Transverse colon (tissue), 4 donors: Measurements from ENCODE around the gene LCORL. TPM values are rescaled to one million over a fixed set of nuclear protein-coding genes. Genes with fewer than 3 reads are reported as not detected.

ENCODE experiments used
- DNase-seq: peaks from one replicate; pipeline ENCODE4 v3.0.0-alpha.2; 2019
- H3K27ac ChIP-seq, 4 donors: fragments of 200-600 bp; sonication (generic); 2 replicates each; pipeline ENCODE4 v1.5.1; 2016 to 2018; ENCODE audit warnings: inconsistent platforms in 4 of 4
- H3K27me3 ChIP-seq: fragments of 200-600 bp; sonication (generic); 2 replicates; pipeline ENCODE4 v1.5.1; 2017; ENCODE audit warnings: inconsistent platforms
- H3K36me3 ChIP-seq, 4 donors: fragments of 200-600 bp; sonication (generic); 2 replicates each; pipeline ENCODE4 v1.5.1; 2017 to 2019; ENCODE audit warnings: inconsistent platforms in 4 of 4
- H3K4me1 ChIP-seq, 4 donors: fragments of 200-600 bp; sonication (generic); 2 replicates each; pipeline ENCODE4 v1.5.1; 2017 to 2020; ENCODE audit warnings: inconsistent platforms in 4 of 4
- H3K4me3 ChIP-seq, 4 donors: fragments of 200-600 bp; sonication (generic); 1 replicate in 1 of 4; 2 replicates in 3 of 4; pipeline versions ENCODE4 v1.5.1 to v1.6.1; 2017 to 2019; ENCODE audit warnings: inconsistent platforms in 4 of 4
- H3K9me3 ChIP-seq, 2 donors: fragments of 200-600 bp; sonication (generic); 2 replicates each; pipeline ENCODE4 v1.5.1; 2017 to 2019; ENCODE audit warnings: inconsistent platforms in 2 of 2
- EP300 ChIP-seq: sonication (generic); formaldehyde crosslinking; IDR thresholded peaks from one replicate; pipeline ENCODE4 v1.6.1; 2017; ENCODE audit warnings: antibody characterized with exemption, low read depth
- POLR2A ChIP-seq: fragments of 450-650 bp; IDR thresholded peaks from one replicate; pipeline ENCODE4 v1.6.1; 2016; ENCODE audit warnings: antibody characterized with exemption, mild to moderate bottlenecking, moderate library complexity
- POLR2AphosphoS5 ChIP-seq, 3 donors: sonication (generic); formaldehyde crosslinking; IDR thresholded peaks; one replicate each; pipeline ENCODE4 v1.6.1; 2016; ENCODE audit warnings: antibody characterized with exemption in 3 of 3
- WGBS, 2 donors: methylation state at CpG; one replicate each; pipeline ENCODE4 v1.1.5; 2018; ENCODE audit warnings: low coverage in 1 of 2; 5-methylcytosine and 5-hydroxymethylcytosine counted together
- in situ Hi-C, 4 donors: fragments of 200-750 bp; cut with MboI; loops; one replicate each; pipeline versions ENCODE4 v1.15.0 to v1.15.1; 2017; ENCODE audit warnings: low sequenced_read_pairs in 3 of 4, low pct_ligation_motif_present in 1 of 4, low pct_unique_long_range_greater_than_20kb in 1 of 4
- intact Hi-C: fragments of 100-400 bp; cut with DNase I; formaldehyde crosslinking; loops from one replicate; pipeline ENCODE4 v1.15.1; 2023; ENCODE audit warnings: low total_unique reads
- total RNA-seq, 4 donors: library from RNA; depleted of rRNA; stranded (reverse); fragments of >200 nt; gene quantifications; one replicate each; pipeline ENCODE4 v1.1.0, GENCODE V29; 2016
- TF ChIP-seq, protein P1 (sequence below), 5 experiments: fragments of 200-600 bp in 3 of 5; fragments of 450-650 bp in 2 of 5; sonication (generic) in 3 of 5; IDR thresholded peaks; 1 replicate in 2 of 5; 2 replicates in 3 of 5; pipeline ENCODE4 v1.5.1; 2016 to 2017; ENCODE audit warnings: antibody characterized with exemption in 5 of 5, inconsistent platforms in 3 of 5, mild to moderate bottlenecking in 2 of 5, moderate library complexity in 1 of 5

The LCORL gene
- total RNA-seq, 4 donors from 2014 or later: 14.7 to 162 (median 28.5) TPM

DNA sequence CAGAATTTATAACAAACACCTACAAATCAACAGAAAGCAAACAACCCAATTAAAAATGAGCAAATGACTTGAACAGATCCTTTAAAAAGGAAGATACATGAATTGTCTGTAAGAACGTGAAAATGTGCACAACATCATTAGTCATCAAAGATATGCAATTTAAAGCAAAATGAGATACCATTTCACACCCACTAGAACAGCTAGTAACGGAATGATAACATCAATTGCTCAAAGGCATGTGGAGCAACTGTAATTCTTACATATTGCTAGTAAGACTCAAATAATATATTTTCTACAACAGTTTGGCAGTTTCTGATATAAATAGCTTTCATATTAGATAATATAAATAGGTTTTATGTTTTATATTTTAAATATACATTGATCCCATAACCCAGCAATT, 82.5 kb downstream of the LCORL start:
- Histone ChIP-seq H3K9me3 (no peaks in the 10 kb centered on the region), H3K27ac (no peak overlapping the region), H3K27me3 (no peaks in the 10 kb centered on the region), H3K4me3 (no peak overlapping the region), H3K4me1 (no peaks in the 10 kb centered on the region), H3K36me3 (no peaks in the 10 kb centered on the region)
- TF ChIP-seq, protein P1, sequence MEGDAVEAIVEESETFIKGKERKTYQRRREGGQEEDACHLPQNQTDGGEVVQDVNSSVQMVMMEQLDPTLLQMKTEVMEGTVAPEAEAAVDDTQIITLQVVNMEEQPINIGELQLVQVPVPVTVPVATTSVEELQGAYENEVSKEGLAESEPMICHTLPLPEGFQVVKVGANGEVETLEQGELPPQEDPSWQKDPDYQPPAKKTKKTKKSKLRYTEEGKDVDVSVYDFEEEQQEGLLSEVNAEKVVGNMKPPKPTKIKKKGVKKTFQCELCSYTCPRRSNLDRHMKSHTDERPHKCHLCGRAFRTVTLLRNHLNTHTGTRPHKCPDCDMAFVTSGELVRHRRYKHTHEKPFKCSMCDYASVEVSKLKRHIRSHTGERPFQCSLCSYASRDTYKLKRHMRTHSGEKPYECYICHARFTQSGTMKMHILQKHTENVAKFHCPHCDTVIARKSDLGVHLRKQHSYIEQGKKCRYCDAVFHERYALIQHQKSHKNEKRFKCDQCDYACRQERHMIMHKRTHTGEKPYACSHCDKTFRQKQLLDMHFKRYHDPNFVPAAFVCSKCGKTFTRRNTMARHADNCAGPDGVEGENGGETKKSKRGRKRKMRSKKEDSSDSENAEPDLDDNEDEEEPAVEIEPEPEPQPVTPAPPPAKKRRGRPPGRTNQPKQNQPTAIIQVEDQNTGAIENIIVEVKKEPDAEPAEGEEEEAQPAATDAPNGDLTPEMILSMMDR (IDR thresholded peaks at IDR 0.05): no peak
- TF ChIP-seq POLR2A (no peak), EP300 (no peak), POLR2AphosphoS5 (IDR thresholded peaks at IDR 0.05) (no peak)
- WGBS, 2 donors: 90 to 92% methylated on average over 2 of the region's 2 CpGs
- in situ Hi-C loops: no loop called here
- intact Hi-C loops: no loop called here
- DNase-seq: no peak

DNA sequence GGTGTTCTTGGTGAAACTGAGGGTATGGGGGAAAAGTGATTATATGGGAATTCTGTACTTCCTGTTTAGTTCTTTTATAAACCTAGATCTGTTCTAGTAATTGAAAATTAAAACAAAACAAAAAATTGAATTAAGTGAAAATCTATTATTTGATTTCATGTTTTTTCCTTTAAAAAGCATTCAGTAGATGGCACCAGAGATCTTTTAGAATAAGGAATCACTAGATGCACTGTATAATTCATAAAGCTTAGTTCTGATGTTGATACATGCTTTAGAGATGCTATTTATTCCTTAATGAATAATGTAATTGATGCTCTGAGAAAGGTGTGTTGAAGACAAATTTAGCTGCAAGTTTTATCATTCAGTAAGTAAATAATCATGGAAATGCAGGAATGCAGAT, 87.3 kb downstream of the LCORL start:
- in situ Hi-C loops: no loop called here
- Histone ChIP-seq H3K27me3 (no peaks in the 10 kb centered on the region), H3K4me1 (no peaks in the 10 kb centered on the region), H3K9me3 (peaks cover 5 to 8% of the 10 kb centered on the region in 2 donors), H3K36me3 (peaks cover 0 to 5% (median 0%) of the 10 kb centered on the region in 4 donors), H3K4me3 (no peak overlapping the region), H3K27ac (no peak overlapping the region)
- intact Hi-C loops: no loop called here
- no peak for DNase-seq
- TF ChIP-seq, protein P1 (IDR thresholded peaks at IDR 0.05): no peak
- TF ChIP-seq EP300: no peak
- TF ChIP-seq POLR2A: no peak
- no peak for TF ChIP-seq POLR2AphosphoS5 (IDR thresholded peaks at IDR 0.05)

DNA sequence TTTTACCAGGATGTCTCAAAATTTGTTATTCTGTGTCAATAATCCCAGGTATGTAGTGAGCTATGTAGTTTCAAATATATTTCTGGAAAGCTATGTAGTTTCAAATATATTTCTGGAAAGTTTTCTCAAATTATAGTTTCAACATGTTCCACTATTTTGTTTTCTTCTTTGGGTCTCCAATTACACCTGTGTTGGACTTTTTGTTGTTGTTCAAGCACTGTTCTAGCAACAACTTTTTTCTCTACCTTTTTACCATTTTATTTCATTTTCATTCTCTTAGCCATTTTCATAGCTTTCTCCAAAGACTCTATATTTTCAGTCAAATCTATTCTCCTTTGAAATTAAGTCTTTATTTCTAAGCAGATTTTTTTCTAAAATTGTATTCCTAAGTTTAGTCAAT, 88.4 kb downstream of the LCORL start:
- intact Hi-C loops (no loop called here), in situ Hi-C loops (no loop called here)
- no peak for TF ChIP-seq POLR2AphosphoS5 (IDR thresholded peaks at IDR 0.05)
- TF ChIP-seq, protein P1 (IDR thresholded peaks at IDR 0.05): no peak
- TF ChIP-seq POLR2A: no peak
- no peak for TF ChIP-seq EP300
- H3K36me3 ChIP-seq: peaks cover 0 to 5% (median 0%) of the 10 kb centered on the region in 4 donors
- peaks cover 8 to 14% of the 10 kb centered on the region in 2 donors for H3K9me3 ChIP-seq
- no peak for DNase-seq
- no peak overlapping the region for H3K27ac ChIP-seq
- no peaks in the 10 kb centered on the region for H3K27me3 ChIP-seq
- H3K4me1 ChIP-seq: no peaks in the 10 kb centered on the region
- no peak overlapping the region for H3K4me3 ChIP-seq

DNA sequence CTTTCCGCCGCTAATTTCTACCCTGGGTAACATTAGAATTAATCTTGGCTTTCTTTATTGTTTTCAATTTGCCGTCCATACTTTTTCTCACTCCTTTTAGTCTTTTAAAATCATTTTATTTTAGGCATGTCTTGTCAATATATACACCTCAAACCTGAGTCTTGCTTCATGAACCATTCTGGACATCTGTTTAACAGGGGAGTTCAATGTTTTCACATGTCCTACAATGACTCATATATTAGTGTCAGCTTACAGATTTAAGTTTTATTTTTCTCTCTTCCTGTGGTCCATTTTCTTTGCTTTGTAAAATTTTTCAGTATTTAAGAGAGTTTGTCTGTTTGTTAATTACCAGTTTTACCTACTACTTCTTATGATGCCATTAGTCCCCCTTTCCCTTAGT, 89.5 kb downstream of the LCORL start:
- TF ChIP-seq, protein P1 (IDR thresholded peaks at IDR 0.05): no peak
- TF ChIP-seq POLR2AphosphoS5 (IDR thresholded peaks at IDR 0.05): no peak
- no peak for TF ChIP-seq EP300
- TF ChIP-seq POLR2A: no peak
- intact Hi-C loops: no loop called here
- no peak overlapping the region for H3K4me3 ChIP-seq
- no peak for DNase-seq
- H3K27ac ChIP-seq: no peak overlapping the region
- WGBS, 2 donors: 64 to 94% methylated on average over 3 of the region's 3 CpGs
- in situ Hi-C loops: no loop called here
- no peaks in the 10 kb centered on the region for H3K4me1 ChIP-seq
- peaks cover 8 to 14% of the 10 kb centered on the region in 2 donors for H3K9me3 ChIP-seq
- peaks cover 0 to 5% (median 0%) of the 10 kb centered on the region in 4 donors for H3K36me3 ChIP-seq
- no peaks in the 10 kb centered on the region for H3K27me3 ChIP-seq
